HEK293 (cell line): ENCODE results near the gene ZNF483.

Experiments used
- MYNN ChIP-seq: fragments of 450-650 bp; formaldehyde crosslinking; IDR thresholded peaks from 2 replicates; pipeline ENCODE4 v1.5.1; 2016; ENCODE audit warnings: missing biosample characterization, missing genetic modification characterization, borderline replicate concordance
- PRDM6 ChIP-seq: fragments of 450-650 bp; formaldehyde crosslinking; IDR thresholded peaks from 2 replicates; pipeline ENCODE4 v1.5.1; 2017; ENCODE audit warnings: missing biosample characterization, missing genetic modification characterization
- SP3 ChIP-seq: fragments of 450-650 bp; formaldehyde crosslinking; IDR thresholded peaks from 2 replicates; pipeline ENCODE4 v1.5.1; 2016; ENCODE audit warnings: missing biosample characterization, missing genetic modification characterization
- YY2 ChIP-seq: fragments of 450-650 bp; formaldehyde crosslinking; IDR thresholded peaks from 2 replicates; pipeline ENCODE4 v1.5.1; 2016; ENCODE audit warnings: missing biosample characterization, missing genetic modification characterization
- ZBTB10 ChIP-seq: fragments of 450-650 bp; formaldehyde crosslinking; IDR thresholded peaks from 2 replicates; pipeline ENCODE4 v1.5.1; 2016; ENCODE audit warnings: missing biosample characterization, missing genetic modification characterization
- ZBTB48 ChIP-seq: fragments of 450-650 bp; formaldehyde crosslinking; IDR thresholded peaks from 2 replicates; pipeline ENCODE4 v1.5.1; 2016; ENCODE audit warnings: missing biosample characterization, missing genetic modification characterization
- ZBTB7A ChIP-seq: fragments of 450-650 bp; formaldehyde crosslinking; IDR thresholded peaks from 2 replicates; pipeline ENCODE4 v1.5.1; 2016; ENCODE audit warnings: low read depth, missing biosample characterization, missing genetic modification characterization
- ZEB2 ChIP-seq: fragments of 450-650 bp; formaldehyde crosslinking; IDR thresholded peaks from 2 replicates; pipeline ENCODE4 v1.5.1; 2016; ENCODE audit warnings: missing biosample characterization, missing genetic modification characterization
- ZNF114 ChIP-seq: fragments of 450-650 bp; formaldehyde crosslinking; IDR thresholded peaks from 2 replicates; pipeline ENCODE4 v1.5.0; 2017; ENCODE audit warnings: missing biosample characterization, missing genetic modification characterization
- ZNF19 ChIP-seq: fragments of 450-650 bp; formaldehyde crosslinking; IDR thresholded peaks from 2 replicates; pipeline ENCODE4; 2016; ENCODE audit warnings: missing biosample characterization, missing genetic modification characterization, low read depth
- ZNF239 ChIP-seq: fragments of 450-650 bp; formaldehyde crosslinking; IDR thresholded peaks from 2 replicates; pipeline ENCODE4 v1.5.1; 2016; ENCODE audit warnings: missing biosample characterization, missing genetic modification characterization
- ZNF24 ChIP-seq: fragments of 450-650 bp; formaldehyde crosslinking; IDR thresholded peaks from 2 replicates; pipeline ENCODE4 v1.5.1; 2016; ENCODE audit warnings: missing biosample characterization, missing genetic modification characterization
- ZNF248 ChIP-seq: fragments of 450-650 bp; formaldehyde crosslinking; IDR thresholded peaks from 2 replicates; pipeline ENCODE4 v1.5.1; 2017; ENCODE audit warnings: missing biosample characterization, missing genetic modification characterization
- ZNF274 ChIP-seq, 2 experiments: fragments of 200-500 bp in 1 of 2; fragments of 450-650 bp in 1 of 2; sonication (Bioruptor generic) in 1 of 2; formaldehyde crosslinking in 1 of 2; IDR thresholded peaks; 2 replicates each; pipeline versions ENCODE4 v1.5.1 to v1.6.1; 2014 to 2016; ENCODE audit warnings: borderline replicate concordance in 1 of 2, inconsistent platforms in 1 of 2, low read length in 1 of 2, missing biosample characterization in 1 of 2, missing genetic modification characterization in 1 of 2
- ZNF302 ChIP-seq: fragments of 450-650 bp; formaldehyde crosslinking; IDR thresholded peaks from 2 replicates; pipeline ENCODE4 v1.5.1; 2016; ENCODE audit warnings: missing biosample characterization, missing genetic modification characterization, low read depth
- ZNF394 ChIP-seq: fragments of 450-650 bp; formaldehyde crosslinking; IDR thresholded peaks from 2 replicates; pipeline ENCODE4 v1.5.1; 2016; ENCODE audit warnings: missing biosample characterization, missing genetic modification characterization, mild to moderate bottlenecking, moderate library complexity, borderline replicate concordance
- ZNF48 ChIP-seq: fragments of 450-650 bp; formaldehyde crosslinking; IDR thresholded peaks from 2 replicates; pipeline ENCODE4 v1.5.1; 2016; ENCODE audit warnings: missing biosample characterization, missing genetic modification characterization
- ZNF510 ChIP-seq: fragments of 450-650 bp; formaldehyde crosslinking; IDR thresholded peaks from 2 replicates; pipeline ENCODE4 v1.5.1; 2018; ENCODE audit warnings: mild to moderate bottlenecking, missing genetic modification characterization, missing biosample characterization; ENCODE audit not compliant: insufficient replicate concordance
- ZNF585B ChIP-seq: fragments of 450-650 bp; formaldehyde crosslinking; IDR thresholded peaks from 2 replicates; pipeline ENCODE4 v1.5.1; 2016; ENCODE audit warnings: missing biosample characterization, missing genetic modification characterization
- ZNF776 ChIP-seq: fragments of 450-650 bp; formaldehyde crosslinking; IDR thresholded peaks from 2 replicates; pipeline ENCODE4 v1.5.0; 2017; ENCODE audit warnings: missing biosample characterization, missing genetic modification characterization, borderline replicate concordance
- ZNF837 ChIP-seq: fragments of 450-650 bp; formaldehyde crosslinking; IDR thresholded peaks from 2 replicates; pipeline ENCODE4 v1.5.1; 2016; ENCODE audit warnings: missing biosample characterization, missing genetic modification characterization
- ZSCAN30 ChIP-seq: fragments of 450-650 bp; IDR thresholded peaks from 2 replicates; pipeline ENCODE4 v1.5.1; 2018; ENCODE audit warnings: missing biosample characterization, mild to moderate bottlenecking, missing genetic modification characterization, moderate library complexity
- ZSCAN5A ChIP-seq: fragments of 450-650 bp; formaldehyde crosslinking; IDR thresholded peaks from 2 replicates; pipeline ENCODE4 v1.5.1; 2016; ENCODE audit warnings: missing biosample characterization, missing genetic modification characterization
- TF ChIP-seq, protein P1 (sequence below): fragments of 450-650 bp; formaldehyde crosslinking; conservative IDR thresholded peaks from 2 replicates; pipeline ENCODE4 v1.5.1; 2016; ENCODE audit warnings: low read depth, missing biosample characterization, missing genetic modification characterization
- TF ChIP-seq, protein P2 (sequence below): fragments of 450-650 bp; formaldehyde crosslinking; IDR thresholded peaks from 2 replicates; pipeline ENCODE4 v1.5.1; 2016; ENCODE audit warnings: missing biosample characterization, missing genetic modification characterization

Gene ZNF483

DNA sequence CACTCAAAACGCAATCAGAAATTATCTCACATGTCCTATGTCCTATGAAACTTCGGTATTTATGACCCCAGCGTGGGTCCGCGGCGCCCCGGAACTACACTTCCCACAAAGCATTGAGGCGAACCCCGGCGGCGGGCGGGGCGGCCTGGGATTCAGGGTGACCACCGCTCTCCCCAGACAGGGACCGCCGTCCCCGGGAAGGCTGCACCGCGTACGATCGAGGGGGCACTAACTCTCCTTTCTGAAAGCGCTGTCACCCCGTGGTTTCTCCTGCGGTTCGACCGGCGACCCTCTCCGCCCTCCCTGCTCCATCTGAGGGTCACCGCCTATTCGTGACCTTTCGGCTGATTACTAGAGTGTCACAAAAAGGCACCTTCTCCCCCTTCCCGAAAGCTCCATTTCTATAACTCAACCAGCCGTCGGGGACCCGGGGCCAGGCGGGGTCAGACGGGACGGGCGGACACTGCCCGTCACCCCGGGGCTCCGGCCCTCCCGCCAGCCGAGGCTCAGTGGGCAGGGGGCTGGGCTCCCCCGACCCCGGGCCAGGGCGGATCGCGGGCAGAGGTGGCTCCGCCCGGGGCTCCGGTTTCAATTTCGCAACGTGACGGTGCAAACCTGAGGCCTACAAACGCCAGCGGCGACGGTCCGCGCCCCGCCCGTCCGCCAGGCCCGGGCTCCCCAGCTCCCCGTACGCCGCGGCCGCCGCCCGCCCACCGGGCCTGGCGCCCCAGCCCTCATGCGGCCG is 42.1 kb upstream of the ZNF483 start (continued):
- TF ChIP-seq ZNF239 (tag by site-specific recombination), result no peak
- no peak for TF ChIP-seq ZNF248 (tag by site-specific recombination)
- TF ChIP-seq ZNF114 (tag by site-specific recombination), result no peak
- no peak for TF ChIP-seq ZBTB48 (tag by site-specific recombination)
- no peak for TF ChIP-seq ZNF510 (tag by site-specific recombination)
- no peak for TF ChIP-seq MYNN (tag by site-specific recombination)
- no peak for TF ChIP-seq ZBTB7A (tag by site-specific recombination)
- peak; percentile 80 for TF ChIP-seq ZBTB10
- TF ChIP-seq, protein P1, sequence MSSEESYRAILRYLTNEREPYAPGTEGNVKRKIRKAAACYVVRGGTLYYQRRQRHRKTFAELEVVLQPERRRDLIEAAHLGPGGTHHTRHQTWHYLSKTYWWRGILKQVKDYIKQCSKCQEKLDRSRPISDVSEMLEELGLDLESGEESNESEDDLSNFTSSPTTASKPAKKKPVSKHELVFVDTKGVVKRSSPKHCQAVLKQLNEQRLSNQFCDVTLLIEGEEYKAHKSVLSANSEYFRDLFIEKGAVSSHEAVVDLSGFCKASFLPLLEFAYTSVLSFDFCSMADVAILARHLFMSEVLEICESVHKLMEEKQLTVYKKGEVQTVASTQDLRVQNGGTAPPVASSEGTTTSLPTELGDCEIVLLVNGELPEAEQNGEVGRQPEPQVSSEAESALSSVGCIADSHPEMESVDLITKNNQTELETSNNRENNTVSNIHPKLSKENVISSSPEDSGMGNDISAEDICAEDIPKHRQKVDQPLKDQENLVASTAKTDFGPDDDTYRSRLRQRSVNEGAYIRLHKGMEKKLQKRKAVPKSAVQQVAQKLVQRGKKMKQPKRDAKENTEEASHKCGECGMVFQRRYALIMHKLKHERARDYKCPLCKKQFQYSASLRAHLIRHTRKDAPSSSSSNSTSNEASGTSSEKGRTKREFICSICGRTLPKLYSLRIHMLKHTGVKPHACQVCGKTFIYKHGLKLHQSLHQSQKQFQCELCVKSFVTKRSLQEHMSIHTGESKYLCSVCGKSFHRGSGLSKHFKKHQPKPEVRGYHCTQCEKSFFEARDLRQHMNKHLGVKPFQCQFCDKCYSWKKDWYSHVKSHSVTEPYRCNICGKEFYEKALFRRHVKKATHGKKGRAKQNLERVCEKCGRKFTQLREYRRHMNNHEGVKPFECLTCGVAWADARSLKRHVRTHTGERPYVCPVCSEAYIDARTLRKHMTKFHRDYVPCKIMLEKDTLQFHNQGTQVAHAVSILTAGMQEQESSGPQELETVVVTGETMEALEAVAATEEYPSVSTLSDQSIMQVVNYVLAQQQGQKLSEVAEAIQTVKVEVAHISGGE, result no peak; the same call in 1 of the 2 replicates
- TF ChIP-seq ZNF48, result no peak
- TF ChIP-seq ZNF19 (tag by site-specific recombination), result no peak
- peak; percentile 67 for TF ChIP-seq SP3 (tag by site-specific recombination)
- no peak for TF ChIP-seq ZNF837 (tag by site-specific recombination)
- no peak for TF ChIP-seq ZSCAN30 (tag by site-specific recombination)
- TF ChIP-seq ZNF302 (tag by site-specific recombination), result no peak
- TF ChIP-seq PRDM6 (tag by site-specific recombination), result no peak
- no peak for TF ChIP-seq YY2
- no peak for TF ChIP-seq ZNF776 (tag by site-specific recombination)
- TF ChIP-seq, protein P2, sequence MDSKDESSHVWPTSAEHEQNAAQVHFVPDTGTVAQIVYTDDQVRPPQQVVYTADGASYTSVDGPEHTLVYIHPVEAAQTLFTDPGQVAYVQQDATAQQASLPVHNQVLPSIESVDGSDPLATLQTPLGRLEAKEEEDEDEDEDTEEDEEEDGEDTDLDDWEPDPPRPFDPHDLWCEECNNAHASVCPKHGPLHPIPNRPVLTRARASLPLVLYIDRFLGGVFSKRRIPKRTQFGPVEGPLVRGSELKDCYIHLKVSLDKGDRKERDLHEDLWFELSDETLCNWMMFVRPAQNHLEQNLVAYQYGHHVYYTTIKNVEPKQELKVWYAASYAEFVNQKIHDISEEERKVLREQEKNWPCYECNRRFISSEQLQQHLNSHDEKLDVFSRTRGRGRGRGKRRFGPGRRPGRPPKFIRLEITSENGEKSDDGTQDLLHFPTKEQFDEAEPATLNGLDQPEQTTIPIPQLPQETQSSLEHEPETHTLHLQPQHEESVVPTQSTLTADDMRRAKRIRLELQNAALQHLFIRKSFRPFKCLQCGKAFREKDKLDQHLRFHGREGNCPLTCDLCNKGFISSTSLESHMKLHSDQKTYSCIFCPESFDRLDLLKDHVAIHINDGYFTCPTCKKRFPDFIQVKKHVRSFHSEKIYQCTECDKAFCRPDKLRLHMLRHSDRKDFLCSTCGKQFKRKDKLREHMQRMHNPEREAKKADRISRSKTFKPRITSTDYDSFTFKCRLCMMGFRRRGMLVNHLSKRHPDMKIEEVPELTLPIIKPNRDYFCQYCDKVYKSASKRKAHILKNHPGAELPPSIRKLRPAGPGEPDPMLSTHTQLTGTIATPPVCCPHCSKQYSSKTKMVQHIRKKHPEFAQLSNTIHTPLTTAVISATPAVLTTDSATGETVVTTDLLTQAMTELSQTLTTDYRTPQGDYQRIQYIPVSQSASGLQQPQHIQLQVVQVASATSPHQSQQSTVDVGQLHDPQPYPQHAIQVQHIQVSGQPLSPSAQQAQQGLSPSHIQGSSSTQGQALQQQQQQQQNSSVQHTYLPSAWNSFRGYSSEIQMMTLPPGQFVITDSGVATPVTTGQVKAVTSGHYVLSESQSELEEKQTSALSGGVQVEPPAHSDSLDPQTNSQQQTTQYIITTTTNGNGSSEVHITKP (tag by site-specific recombination), result peak; percentile 87
- TF ChIP-seq ZNF274 (IDR thresholded peaks at IDR 0.05; ENCODE audit: low read length), result no peak
- TF ChIP-seq ZNF274 (tag by site-specific recombination; IDR thresholded peaks at IDR 0.05; ENCODE audit: borderline replicate concordance), result no peak
- no peak for TF ChIP-seq ZNF394 (tag by site-specific recombination)
- TF ChIP-seq ZNF24 (tag by site-specific recombination), result no peak
- no peak for TF ChIP-seq ZNF585B (tag by site-specific recombination)
- TF ChIP-seq ZEB2, result no peak
- TF ChIP-seq ZSCAN5A (tag by site-specific recombination), result no peak
